Activated naive CD4-positive, alpha-beta T cell treated with anti-CD3 and anti-CD28 coated beads, Interleukin-2, amount 50 U/mL, for 24 hours (primary cell): ENCODE data around the gene NWD2.

ENCODE experiments used
- H3K27ac Mint-ChIP-seq: one replicate; pipeline ENCODE4 v1.8.0; 2021; ENCODE audit warnings: mild to moderate bottlenecking, mixed read lengths
- H3K27me3 Mint-ChIP-seq: one replicate; pipeline ENCODE4 v1.8.0; 2021; ENCODE audit warnings: mixed read lengths
- H3K36me3 Mint-ChIP-seq: one replicate; pipeline ENCODE4 v1.8.0; 2021; ENCODE audit warnings: mixed read lengths
- H3K4me1 Mint-ChIP-seq: one replicate; pipeline ENCODE4 v1.8.0; 2021; ENCODE audit warnings: mixed read lengths
- H3K4me3 Mint-ChIP-seq: one replicate; pipeline ENCODE4 v1.8.0; 2021; ENCODE audit warnings: mild to moderate bottlenecking, mixed read lengths
- H3K9me3 Mint-ChIP-seq: one replicate; pipeline ENCODE4 v1.8.0; 2021; ENCODE audit warnings: mixed read lengths

The NWD2 gene

DNA sequence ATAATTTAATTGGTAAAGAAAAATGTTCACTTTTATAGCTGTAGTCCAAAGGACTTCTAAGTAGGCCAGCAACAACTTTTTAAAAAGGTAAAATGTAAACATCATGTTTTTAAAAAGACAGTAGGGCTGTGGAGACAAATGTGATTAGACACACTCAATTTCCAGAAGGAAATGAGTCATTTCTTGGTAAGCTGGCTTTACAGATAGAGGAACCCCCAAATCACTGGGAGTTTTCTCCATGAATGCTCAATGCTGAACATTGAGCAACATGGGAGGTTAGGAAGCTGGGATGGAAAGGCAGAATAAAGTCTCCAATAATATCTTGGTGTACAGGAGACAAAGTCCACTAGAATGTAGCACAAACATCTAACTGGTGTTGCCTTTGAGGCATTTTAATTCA lies 121.3 kb downstream of the NWD2 start:
- Mint-ChIP-seq H3K9me3 (no peaks in the 10 kb centered on the region), H3K27ac (no peak overlapping the region), H3K4me3 (no peak overlapping the region), H3K36me3 (no peaks in the 10 kb centered on the region), H3K27me3 (peaks cover 11% of the 10 kb centered on the region), H3K4me1 (no peaks in the 10 kb centered on the region)

DNA sequence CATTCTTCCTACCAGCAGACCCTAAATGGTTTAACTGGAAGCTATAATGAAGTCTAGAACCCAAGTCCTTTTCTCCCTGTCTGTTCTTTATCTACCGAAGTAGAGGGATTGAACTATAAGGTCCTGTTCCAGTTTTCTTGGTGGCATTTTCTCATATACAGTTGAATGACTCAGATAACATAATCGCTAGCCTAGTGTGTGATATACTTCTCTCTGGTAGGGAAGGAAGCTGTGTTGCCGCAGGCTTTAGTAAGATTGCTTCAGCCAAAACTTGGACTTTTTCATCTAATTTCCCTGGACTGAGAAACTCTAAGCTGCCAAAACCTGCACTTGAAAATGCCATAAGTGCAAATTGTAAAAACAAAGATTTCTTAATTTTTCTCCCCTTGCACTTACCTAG lies 123.4 kb downstream of the NWD2 start:
- Mint-ChIP-seq H3K4me1 (no peaks in the 10 kb centered on the region), H3K9me3 (no peaks in the 10 kb centered on the region), H3K27ac (no peak overlapping the region), H3K4me3 (no peak overlapping the region), H3K36me3 (no peaks in the 10 kb centered on the region), H3K27me3 (peaks cover 5% of the 10 kb centered on the region)

DNA sequence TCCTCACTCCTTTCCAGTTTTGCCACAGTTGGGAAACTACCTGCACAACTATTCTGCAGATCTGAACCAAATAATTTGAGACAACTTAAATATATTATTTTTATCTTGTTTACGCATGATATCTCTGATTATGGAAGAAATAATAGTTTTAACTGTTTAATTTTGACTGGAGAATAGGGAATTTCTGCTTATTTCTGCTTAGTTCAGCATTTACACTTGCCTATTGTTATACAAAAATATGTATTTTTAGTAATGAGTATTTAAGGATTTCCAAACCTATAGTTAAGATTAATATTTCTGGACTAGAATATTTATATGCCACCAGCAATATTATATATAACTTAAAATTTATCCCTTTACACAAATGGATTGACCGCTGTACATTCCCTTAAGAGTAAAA lies 125.5 kb downstream of the NWD2 start:
- Mint-ChIP-seq H3K4me1 (no peaks in the 10 kb centered on the region), H3K27ac (no peak overlapping the region), H3K36me3 (no peaks in the 10 kb centered on the region), H3K27me3 (peaks cover 5% of the 10 kb centered on the region), H3K4me3 (no peak overlapping the region), H3K9me3 (no peaks in the 10 kb centered on the region)

DNA sequence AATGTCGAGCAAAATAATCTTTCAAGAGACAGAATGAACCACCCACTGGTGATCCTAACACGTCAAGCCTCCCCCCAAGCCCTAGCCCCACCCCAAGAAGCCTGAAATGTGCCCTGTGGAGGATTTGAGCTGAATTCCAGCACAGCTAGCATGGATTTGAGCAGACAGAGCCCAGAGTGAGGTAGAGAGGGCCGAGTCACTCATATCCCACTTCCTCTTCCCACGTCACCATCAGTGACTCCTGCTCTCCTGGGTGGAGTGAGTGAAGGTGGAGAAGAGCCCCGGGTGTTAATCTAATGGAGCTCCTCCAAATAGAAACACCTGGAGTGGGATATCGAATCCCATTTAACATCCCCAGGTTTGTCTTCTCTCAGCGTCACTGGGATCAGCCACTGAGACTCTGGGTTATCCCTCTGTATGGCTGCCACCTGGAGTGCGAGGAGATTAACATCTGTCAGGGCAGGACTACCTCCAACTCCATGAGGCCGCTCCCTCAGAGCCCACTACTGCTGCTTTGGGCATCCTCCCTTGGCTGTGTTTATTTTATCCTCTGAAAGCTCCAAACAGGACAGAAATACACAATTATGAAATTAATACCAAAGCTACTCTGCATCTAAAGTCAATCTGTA lies 136.6 kb downstream of the NWD2 start:
- Mint-ChIP-seq H3K27ac (no peak overlapping the region), H3K9me3 (no peaks in the 10 kb centered on the region), H3K4me3 (no peak overlapping the region), H3K36me3 (no peaks in the 10 kb centered on the region), H3K27me3 (peaks cover 7% of the 10 kb centered on the region), H3K4me1 (no peaks in the 10 kb centered on the region)

DNA sequence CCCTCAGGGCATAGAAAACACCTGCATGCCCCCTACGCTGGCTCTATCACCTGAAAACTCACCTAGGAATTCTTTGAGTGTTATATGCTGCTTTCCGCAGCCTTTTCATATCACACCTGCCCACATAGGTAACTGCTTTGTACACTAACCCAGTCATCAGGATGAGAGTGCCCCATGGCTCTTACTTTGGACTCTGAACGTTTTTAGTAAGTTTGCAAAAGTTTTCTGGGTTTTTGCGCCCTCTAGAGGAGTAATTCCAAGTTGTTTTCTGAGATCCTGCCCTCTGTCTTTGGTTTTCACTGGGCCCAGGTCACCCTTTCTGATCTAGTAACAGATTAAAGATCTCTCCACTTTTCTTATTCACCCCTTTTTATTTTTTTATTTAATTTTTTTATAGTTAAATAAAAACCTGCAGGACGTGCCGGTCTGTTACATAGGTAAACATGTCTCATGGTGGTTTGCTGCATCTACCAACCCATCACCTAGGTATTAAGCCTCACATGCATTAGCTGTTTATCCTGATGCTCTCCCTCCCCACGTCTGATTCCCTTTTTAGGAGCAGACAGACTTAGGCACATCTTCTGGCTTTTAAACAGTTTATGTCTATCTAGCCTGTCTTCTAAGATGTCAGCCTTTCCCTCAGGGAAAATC lies 139.2 kb downstream of the NWD2 start:
- Mint-ChIP-seq H3K36me3 (no peaks in the 10 kb centered on the region), H3K4me1 (no peaks in the 10 kb centered on the region), H3K4me3 (no peak overlapping the region), H3K27me3 (peaks cover 5% of the 10 kb centered on the region), H3K9me3 (no peaks in the 10 kb centered on the region), H3K27ac (no peak overlapping the region)

DNA sequence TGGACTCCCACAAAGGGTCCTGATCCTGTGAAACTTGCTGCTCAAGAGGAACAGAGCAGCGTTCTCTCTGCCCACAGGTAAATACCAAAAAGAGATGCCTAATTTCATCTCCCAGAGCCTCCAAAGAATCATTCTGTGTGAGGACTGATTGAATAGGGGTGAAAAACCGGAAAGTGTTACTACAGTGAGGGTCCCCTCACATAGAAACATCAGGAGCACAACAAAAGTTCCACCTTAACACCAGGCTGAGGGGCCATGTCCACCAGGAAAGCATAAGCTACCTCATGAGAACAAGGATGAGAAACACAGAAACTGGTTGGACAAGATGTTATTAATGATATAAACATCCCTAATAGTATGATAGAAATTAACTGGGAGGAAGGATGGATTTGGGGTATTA lies 140.9 kb downstream of the NWD2 start:
- Mint-ChIP-seq H3K27me3 (peaks cover 6% of the 10 kb centered on the region), H3K9me3 (no peaks in the 10 kb centered on the region), H3K4me1 (no peaks in the 10 kb centered on the region), H3K4me3 (no peak overlapping the region), H3K27ac (no peak overlapping the region), H3K36me3 (no peaks in the 10 kb centered on the region)

DNA sequence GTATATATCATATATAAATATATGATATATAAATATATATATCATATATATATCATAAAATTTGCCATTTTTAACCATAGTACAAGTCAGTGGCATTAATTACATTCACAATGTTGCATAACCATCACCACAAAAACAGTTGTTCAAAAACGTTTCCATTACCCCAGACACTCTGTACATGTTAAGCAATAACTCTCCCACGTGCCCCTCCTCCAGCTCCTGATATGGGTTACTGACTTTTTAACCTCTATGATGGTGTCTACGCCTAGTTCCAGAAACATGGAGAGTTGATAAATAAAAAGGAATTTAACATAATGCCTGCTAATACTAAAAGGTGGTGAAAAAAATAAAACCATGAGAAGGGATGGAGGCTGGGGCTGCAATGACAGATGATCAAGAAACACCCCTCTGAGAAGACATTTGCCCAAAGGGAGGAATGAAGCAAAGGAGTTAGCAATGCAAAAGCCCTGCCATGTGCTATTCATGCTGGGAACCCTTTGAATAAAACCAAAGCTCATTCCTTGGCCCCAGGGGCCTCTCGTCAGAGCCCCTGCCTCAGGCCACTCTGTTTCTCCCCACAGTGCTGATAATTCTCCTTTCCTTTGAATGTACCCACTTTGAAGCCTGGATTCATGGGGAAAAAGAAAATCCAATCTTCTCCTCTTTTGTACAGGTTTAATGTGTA lies 144.3 kb downstream of the NWD2 start:
- H3K27ac Mint-ChIP-seq: no peak overlapping the region
- no peak overlapping the region for H3K4me3 Mint-ChIP-seq
- H3K4me1 Mint-ChIP-seq: no peaks in the 10 kb centered on the region
- H3K36me3 Mint-ChIP-seq: no peaks in the 10 kb centered on the region
- peaks cover 2% of the 10 kb centered on the region for H3K27me3 Mint-ChIP-seq
- H3K9me3 Mint-ChIP-seq: no peaks in the 10 kb centered on the region

DNA sequence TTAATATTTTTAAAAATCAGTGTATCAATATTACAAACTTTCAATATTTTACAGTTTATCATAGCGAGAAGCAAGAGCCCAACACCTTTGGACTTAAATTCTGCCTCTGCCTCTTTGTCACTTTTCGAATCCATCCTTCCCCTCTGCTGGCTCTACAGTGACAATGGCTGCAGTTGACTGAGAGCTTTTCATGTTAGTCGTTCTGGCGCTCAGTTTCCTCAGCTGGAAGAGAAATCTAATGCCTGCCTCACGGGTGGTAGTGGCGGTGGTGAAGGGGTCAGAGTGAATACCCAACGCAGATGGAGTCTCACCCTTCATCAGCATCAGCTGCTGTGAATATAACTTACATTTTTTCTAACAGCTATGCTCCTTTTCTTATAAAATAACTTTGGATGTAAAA lies 144.8 kb downstream of the NWD2 start:
- Mint-ChIP-seq H3K36me3 (no peaks in the 10 kb centered on the region), H3K9me3 (no peaks in the 10 kb centered on the region), H3K27ac (no peak overlapping the region), H3K4me3 (no peak overlapping the region), H3K4me1 (no peaks in the 10 kb centered on the region), H3K27me3 (peaks cover 2% of the 10 kb centered on the region)

DNA sequence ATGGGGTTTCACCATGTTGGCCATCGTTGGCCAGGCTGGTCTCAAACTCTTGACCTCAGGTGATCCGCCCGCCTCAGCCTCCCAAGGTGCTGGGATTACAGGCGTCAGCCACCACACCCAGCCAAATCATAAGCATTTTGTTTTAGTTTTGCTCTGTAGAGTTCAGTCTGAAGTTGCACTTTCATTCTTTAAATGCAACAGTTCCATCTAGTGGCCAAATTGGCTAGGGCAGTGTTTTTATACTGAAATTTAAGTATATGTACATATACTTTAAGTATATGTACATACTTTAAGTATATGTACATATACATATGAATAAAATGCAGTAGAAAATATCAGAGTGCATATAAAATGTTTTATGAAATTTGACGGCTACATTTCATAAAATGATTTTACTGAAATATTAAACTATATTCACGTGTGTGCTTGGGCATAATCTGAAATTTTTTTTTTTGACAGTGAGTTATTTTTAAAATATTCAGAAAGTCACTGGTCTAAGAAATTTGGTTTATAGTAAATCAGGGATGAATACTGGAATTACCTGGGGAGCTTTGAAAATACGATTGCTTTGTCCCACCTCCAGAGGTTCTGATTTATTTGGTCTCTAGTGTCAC lies 145.5 kb downstream of the NWD2 start:
- H3K27ac Mint-ChIP-seq: no peak overlapping the region
- no peaks in the 10 kb centered on the region for H3K9me3 Mint-ChIP-seq
- H3K36me3 Mint-ChIP-seq: no peaks in the 10 kb centered on the region
- no peak overlapping the region for H3K4me3 Mint-ChIP-seq
- peaks cover 2% of the 10 kb centered on the region for H3K27me3 Mint-ChIP-seq
- no peaks in the 10 kb centered on the region for H3K4me1 Mint-ChIP-seq

DNA sequence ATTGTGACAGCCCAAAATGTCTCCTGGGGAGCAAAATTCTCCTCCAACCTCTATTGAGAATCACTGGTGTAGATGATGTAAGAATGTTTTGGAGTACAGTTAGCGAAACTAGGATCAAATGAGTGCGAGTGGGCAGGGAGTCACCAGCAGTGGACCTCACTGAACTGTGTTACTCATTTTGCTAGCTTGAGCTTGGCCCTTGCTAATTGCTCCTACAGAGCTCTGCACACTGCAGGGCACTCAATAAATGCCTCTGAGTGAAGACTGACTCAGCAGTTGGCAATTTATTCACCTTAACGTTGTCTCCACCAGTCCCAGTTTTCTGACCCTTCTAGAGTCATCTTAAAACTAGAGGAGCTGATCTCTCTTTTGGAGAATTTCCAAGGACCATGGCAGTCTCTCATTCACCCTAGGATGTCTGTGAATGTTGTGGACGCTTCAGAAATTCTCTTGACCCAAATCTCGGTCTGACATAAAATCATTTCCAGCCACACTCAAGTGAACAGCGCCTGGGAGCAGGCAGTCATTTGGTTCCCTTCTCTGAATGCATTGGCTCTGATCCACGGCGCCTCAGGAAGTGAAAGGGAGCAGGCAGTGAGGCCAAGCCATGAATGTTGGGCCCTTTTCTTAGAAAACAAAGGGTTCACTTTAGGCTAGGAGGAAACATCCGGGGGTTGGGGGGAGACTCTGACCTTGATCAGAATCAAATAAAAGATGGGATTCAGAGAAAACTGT lies 148.1 kb downstream of the NWD2 start:
- H3K4me3 Mint-ChIP-seq: no peak overlapping the region
- no peaks in the 10 kb centered on the region for H3K9me3 Mint-ChIP-seq
- peaks cover 6% of the 10 kb centered on the region for H3K27me3 Mint-ChIP-seq
- H3K27ac Mint-ChIP-seq: no peak overlapping the region
- no peaks in the 10 kb centered on the region for H3K36me3 Mint-ChIP-seq
- no peaks in the 10 kb centered on the region for H3K4me1 Mint-ChIP-seq

DNA sequence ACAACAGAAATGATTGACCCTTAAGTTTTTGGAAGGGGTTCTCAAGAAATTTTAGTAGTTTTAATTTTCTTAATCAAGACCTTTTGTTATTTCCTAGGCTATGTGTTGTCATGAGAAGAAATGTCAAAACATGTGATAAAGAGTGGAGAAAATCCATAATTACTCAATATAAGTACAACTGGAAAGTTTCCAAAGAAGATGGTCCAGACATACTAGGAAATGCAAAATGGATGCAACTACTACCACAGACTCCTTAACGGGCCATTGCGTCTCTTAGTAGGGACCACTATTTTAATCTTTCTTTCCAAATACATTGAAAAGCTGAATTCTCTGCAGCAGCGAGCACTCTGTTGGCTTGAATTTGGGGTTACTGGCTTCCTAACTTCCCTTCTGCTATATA lies 148.8 kb downstream of the NWD2 start:
- H3K36me3 Mint-ChIP-seq: no peaks in the 10 kb centered on the region
- no peaks in the 10 kb centered on the region for H3K4me1 Mint-ChIP-seq
- H3K9me3 Mint-ChIP-seq: no peaks in the 10 kb centered on the region
- peaks cover 8% of the 10 kb centered on the region for H3K27me3 Mint-ChIP-seq
- no peak overlapping the region for H3K4me3 Mint-ChIP-seq
- no peak overlapping the region for H3K27ac Mint-ChIP-seq

DNA sequence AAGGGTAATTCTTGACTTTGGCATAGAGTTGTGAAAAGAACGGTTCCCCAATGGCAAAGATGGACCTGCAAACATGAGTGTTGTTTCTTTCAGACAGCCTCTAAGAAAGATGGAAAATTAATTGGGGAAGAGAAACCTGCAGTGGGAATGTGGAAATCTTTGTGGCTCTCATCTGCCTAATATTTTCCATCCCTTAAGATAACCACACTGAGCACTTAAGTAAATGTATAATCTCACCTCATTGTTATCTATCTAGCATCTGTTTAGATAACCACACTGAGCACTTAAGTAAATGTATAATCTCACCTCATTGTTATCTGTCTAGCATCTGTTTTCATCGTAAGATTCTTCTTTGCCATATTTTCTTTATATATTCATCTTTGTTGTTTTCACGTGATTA lies 149.3 kb downstream of the NWD2 start:
- H3K27me3 Mint-ChIP-seq: peaks cover 7% of the 10 kb centered on the region
- H3K27ac Mint-ChIP-seq: no peak overlapping the region
- H3K4me3 Mint-ChIP-seq: no peak overlapping the region
- no peaks in the 10 kb centered on the region for H3K4me1 Mint-ChIP-seq
- H3K9me3 Mint-ChIP-seq: no peaks in the 10 kb centered on the region
- H3K36me3 Mint-ChIP-seq: no peaks in the 10 kb centered on the region

DNA sequence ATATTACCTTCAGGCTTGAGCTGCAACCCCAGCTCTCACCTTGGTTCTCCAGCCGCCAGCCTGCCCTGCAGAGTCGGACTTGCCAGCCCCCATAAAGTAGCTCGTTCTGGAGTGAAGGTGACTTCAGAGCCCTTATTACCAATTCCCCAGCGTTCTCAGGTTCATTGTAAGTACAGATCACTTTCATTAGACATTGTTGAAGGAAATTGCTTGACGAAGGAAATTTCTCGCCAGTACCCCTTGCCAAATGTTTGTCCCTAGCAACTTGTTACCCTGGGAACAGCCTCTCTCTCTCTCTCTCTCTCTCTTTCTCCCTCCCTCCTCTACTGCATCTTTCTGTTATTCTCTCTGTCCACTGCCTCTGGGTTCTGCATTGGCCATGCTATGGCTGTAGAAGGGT lies 153.0 kb downstream of the NWD2 start:
- H3K4me3 Mint-ChIP-seq: no peak overlapping the region
- H3K36me3 Mint-ChIP-seq: no peaks in the 10 kb centered on the region

DNA sequence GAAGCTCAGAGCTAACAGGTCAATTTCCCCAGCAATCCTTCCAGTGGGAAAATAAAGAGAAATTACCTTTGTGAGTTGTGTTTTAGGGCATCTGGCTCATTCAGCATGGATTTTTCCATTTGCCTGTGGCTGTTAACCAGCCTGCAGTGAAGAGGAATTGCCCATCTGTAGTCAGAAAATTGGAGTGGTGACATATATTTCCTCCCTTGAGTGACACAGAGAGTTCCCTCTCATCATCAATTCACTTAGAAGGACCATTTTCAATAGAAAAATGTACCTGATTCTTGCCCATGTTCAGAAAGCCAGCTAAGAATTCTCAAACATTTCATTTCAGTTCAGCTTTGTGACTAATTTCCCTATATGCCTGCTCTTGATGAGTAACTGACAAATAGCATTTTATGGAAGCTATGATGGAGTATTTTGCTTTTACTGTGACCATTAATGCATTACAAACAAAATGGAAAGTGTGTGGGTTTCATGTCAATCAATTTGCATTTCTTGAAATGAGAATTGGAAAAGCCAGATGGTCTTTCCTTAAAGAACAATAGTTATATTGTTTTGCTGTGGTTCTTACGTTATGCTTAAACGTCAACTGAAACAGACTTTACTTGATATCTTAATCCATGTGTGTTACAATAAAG lies 155.8 kb downstream of the NWD2 start:
- Mint-ChIP-seq H3K4me3 (no peak overlapping the region), H3K27me3 (peaks cover 20% of the 10 kb centered on the region), H3K36me3 (no peaks in the 10 kb centered on the region), H3K4me1 (no peaks in the 10 kb centered on the region), H3K27ac (no peak overlapping the region), H3K9me3 (no peaks in the 10 kb centered on the region)

More for the DNA sequence above, 153.0 kb downstream of the NWD2 start:
- Mint-ChIP-seq H3K4me1 (no peaks in the 10 kb centered on the region), H3K9me3 (no peaks in the 10 kb centered on the region), H3K27ac (no peak overlapping the region), H3K27me3 (peaks cover 16% of the 10 kb centered on the region)
